HS-27A (cell line): ENCODE data around the gene TKFC.

Source experiments
- DNase-seq: peaks from one replicate; pipeline ENCODE4 v3.0.0-alpha.2; 2012; ENCODE audit warnings: low read depth, missing footprints

Gene TKFC

DNA sequence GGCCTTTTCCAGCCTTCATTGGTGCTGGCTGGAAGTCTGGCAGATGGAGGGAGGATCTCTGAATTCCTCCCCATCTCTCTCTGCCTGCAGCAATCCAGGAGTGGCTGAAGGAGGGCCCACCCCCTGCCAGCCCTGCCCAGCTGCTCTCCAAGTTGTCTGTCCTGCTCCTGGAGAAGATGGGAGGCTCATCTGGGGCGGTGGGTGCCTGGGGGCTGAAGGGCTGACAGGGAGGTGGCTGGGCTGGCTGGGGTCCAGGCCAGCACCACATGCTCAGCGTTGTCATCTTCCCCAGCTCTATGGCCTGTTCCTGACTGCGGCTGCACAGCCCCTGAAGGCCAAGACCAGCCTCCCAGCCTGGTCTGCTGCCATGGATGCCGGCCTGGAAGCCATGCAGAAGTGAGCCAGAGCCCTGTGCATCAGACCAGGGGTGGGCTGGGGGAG lies 12.2 kb downstream of the TKFC start:
- no peak for DNase-seq

DNA sequence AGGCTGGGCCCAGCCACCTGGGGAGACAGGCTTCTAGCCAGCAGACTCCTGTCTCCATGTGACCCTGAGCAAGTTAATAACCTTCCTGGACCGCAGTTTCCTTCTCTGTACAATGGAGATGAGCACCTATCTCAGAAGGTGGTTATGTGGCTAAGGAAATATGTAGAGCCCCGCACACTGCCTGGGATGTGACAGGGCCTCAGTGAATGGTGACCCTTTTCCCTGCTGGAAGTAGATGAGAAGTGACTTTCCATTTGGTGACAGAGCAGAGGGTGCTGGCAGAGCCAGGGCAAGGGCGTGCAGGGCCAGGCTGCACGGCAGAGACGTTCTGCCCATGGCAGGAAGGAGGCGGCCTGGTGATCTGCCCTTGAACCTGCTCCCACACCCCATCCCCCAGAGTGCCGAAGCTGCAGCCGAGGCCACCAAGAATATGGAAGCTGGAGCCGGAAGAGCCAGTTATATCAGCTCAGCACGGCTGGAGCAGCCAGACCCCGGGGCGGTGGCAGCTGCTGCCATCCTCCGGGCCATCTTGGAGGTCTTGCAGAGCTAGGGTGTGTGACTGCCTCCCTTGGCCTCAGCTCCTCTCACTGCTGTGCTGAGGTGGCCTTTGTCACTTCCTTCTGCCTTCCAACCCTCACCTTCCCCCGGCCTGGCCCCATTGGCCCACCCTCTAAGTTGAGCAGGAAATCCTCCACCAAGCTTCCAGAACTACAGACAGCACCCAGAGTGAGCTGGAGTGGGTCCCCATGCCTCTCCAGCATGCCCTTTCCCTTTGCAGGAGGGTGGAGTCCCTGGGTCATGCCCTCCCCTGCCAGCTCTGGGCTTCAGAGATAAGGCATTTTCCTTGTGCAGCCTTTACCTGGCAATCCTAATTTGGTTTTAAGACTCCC lies 13.2 kb downstream of the TKFC start:
- DNase-seq, result no peak

DNA sequence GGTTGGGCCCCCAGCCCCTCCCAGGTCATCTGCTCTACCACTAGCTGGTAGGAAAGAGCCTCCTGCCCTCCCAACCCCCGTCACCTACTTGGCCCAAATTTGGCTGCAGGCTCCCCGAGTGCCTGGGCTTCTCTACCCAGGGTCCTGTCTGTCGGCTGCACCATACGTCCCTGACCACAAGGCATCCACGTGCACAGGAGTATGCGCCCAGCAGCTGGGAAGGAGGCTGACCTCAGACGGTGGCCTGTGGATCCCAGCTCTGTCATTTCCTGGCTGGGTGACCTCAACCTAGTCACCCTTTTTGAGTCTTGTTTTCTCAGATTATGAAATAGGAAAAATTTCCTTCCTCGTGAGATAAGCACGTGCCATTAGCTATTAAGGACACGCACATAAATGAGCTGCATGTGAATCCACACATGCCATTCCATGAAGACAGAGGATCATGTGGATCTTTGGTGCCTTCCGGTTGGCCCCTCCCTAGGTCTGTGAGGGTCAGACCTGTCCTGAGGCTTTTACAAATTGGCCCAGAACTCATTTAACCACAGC lies 15.0 kb downstream of the TKFC start:
- no peak for DNase-seq

DNA sequence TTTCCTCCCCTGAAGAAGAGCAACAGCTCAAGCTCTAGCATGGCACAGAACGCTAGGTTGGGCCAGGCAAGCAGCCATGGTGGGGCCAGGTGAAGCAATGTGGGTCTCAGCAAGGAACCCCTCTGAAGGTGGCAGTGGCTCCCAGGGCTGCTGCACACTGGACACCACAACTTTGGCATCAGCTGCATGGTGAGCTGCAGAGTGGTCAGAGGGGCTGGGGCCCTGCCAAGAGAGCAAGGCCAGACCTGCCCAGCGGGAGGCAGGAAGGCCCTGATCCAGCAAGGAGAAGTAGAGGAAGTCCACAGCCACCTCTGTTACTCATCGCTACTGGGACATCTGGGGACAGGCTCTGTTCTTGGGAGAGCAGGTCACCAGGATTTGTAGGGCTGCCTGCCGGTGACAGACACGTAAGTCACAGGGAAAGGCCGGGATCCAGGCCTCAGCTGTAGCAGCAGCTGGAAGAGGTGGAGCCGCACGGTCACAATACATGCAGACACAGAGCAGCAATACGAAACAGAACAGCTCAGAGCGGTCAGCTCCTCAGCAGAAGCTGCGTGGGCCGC lies 16.2 kb downstream of the TKFC start:
- no peak for DNase-seq

DNA sequence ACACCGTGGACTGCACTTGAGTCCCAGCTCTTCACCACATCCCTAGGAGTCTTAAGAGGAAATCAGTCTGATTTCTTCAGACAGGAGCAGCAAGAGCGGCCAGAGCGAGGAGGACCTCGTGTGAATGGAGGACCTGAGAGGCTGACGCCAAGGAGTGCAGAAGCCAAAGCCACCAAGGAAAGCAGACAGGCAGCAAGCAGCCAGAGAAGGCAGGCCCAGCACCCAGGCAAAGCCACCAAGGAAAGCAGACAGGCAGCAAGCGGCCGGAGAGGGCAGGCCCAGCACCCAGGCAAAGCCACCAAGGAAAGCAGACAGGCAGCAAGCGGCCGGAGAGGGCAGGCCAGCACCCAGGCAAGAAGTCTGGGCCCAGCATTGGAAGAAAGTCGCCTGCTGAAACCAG lies 16.9 kb downstream of the TKFC start:
- DNase-seq, result no peak

DNA sequence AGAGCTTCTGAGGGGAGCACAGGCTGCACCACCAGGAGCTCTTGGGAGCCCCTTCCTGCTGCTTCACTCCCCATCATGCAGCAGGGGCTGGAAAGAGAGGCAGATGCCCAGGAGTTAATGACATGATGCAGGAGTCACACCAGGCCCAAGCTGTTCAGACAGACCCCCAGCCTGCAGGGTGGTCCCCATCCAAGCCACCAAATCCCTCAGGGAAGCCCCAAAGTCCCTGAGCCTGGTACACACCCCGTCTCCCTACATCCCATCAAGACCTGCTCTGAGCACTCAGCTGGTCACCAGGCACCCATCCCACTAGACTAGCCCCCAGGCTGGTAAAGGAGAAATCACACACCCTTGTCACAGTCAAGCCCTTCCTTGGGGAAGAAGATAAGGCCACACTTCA lies 17.3 kb downstream of the TKFC start:
- DNase-seq, result no peak

DNA sequence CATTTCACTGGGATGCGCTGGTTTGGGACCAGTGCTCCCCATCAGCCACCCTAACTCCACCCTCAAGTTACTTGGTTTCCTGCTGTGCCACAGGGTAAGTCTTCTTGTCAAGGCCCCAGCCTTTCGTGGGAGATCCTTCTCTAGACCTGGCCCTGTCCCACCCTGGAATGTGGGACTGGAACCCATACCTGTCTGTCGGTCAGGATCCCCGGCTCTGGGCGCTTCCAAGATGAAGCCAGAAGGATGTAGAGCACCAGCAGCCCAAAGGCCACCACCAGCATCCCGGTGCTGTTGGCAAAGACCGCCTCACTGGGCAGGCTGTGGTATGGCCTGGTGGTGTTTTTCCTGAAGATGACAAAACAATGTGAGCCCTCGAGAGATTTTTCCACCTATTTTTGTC lies 17.8 kb downstream of the TKFC start:
- DNase-seq, result no peak

DNA sequence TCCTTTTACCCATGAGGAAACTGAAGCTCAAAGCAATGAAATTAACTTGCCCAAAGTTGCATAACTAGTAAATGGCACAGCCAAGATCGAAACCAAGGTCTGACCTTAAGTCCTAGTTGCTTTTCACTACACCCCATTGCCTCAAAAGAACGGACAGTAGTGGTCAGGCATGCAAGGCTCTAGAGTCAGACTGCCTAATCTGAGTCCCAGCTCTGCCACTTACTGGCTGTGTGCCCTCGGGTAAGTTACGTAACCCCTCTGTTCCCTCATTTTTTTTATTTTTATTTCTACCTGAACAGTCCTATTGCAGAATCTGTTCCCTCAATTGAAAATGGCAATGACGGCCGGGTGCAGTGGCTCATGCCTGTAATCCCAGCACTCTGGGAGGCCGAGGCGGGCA lies 19.0 kb downstream of the TKFC start:
- no peak for DNase-seq

DNA sequence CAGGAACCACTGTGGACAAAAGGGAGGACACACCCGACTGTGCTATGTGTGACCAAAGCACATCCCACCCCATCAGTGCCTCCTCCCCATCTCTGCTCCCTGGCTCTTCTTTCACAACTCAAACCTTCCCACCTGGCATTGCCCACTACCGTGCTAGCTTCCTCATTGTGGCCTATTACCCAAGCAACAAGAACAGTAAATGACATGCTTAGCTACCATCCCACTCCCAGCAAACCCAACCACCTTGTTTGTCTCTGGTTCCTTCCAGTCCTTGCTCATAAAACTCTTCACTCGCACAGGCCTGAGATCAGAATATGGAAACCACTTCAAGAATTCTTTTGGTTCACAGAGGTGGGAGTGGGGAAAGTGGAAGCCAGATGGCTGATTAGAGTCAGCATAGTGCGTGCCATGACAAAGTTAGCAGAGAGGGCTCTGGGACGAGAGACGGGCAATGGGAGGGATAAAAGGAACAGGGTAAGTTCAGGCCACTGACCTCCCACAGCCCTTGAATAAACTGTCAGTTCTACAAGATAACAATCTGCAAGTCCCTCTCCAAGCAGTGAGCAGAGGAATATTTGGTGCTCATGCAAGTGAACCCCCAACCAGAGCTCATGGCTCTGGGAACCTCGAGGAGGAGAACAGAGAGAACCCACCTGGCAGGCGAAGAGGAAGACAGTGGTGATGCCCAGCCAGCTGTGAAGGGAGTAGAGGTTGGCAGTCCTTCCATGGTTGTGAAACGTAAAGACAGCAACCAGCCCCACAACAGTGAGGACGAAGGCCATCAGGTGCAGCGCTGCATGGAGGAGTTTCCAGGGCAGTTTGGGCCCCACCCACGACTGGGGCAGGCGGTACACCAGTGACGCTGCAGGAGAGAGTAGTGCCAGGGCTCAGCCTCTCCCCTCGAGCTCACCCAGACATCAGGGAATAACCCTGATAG lies 20.4 kb downstream of the TKFC start:
- no peak for DNase-seq

DNA sequence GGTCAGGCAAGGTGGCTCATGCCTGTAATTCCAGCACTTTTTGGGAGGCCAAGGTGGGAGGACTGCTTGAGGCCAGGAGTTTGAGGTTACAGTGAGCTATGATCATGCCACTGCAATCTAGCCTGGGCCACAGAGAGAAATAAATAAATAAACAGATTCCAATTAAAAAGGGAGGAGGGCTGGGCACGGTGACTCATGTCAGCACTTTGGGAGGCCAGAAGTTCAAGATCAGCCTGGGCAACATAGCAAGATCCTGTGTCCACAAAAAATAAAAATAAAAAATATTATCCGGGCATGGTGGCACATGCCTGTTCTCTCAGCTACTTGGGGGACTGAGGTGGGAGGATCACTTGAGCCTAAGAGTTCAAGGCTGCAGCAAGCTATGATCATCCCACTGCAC lies 21.2 kb downstream of the TKFC start:
- DNase-seq, result no peak

DNA sequence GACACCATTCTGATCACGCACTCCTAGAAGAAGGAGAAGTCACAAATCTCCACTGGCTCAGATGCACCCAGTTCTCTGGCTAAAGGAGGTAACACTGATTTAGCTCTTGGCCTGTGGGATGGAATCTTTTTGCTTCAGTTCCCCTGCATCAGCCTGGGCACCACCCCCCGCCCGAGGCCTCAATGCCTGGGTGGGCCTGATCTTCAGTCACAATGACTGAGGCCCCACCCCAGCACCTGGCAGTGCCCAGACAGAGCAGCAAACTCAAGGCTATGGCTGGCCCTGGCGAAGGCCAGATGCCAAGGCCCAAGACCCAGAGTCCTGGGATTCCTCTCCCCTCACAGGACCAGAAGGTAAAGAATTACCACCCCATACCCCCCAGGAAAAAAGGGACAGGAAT lies 23.7 kb downstream of the TKFC start:
- no peak for DNase-seq

DNA sequence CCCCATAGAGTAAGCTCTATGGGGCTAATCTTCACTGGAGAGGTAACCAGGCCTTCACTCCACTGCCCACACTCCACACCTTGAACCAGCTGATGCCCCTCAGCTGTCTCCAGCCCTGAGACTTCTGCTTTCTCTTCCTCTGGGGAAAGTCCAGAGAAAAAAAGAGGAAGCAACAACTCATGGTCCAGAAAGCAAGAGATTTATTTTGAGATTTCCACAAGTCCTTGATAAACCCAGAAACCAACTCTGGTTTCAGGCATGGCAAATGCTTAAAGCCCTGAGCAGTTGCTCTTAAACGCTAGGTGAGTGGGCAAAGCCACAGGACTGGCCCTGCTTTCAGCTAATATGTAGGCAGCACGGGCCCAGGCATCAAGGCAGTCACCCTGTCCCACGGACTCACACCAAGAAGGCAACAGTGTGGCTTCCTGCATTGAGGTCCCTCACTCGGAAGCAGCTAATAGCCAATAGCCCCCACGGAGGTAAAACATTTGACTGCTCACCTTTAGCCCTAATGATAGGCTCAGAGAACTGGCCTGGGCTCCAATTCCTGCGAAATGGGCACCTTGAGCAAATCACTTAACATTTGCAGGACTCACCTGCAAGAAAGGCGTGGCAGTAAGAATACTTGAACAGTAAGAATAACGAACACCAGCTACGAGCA lies 24.3 kb downstream of the TKFC start:
- no peak for DNase-seq

DNA sequence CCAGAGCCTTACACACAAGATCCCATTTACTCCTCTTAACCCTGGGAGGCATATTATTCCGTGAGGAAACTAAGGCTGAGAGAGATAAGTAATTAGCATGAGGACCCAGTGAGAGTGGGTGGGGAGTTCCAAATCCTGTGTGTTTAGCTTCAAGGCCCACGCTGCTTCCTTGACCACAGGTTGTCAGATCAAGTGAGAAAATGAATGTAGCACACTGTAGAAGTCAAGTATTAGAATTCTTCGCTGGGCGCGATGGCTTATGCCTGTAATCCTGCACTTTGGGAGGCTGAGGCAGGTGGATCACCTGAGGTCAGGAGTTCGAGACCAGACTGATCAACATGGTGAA lies 24.8 kb downstream of the TKFC start:
- DNase-seq, result no peak

DNA sequence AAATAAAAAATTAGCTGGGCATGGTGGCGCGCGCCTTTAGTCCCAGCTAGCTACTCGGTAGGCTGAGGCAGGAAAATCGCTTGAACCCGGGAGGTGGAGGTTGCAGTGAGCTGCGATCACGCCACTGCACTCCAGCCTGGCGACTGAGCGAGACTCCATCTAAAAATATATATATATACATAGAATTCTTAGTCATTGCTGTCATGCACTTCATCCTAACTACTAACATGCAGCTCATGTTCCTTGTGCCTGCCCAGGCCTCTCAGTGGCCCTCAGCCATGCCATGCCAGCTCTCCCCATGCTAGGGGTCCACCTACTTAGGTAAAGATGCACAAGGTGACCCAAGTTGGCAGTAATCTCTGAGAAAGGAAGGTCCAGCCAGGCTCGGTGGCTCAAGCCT lies 25.5 kb downstream of the TKFC start:
- DNase-seq, result no peak

DNA sequence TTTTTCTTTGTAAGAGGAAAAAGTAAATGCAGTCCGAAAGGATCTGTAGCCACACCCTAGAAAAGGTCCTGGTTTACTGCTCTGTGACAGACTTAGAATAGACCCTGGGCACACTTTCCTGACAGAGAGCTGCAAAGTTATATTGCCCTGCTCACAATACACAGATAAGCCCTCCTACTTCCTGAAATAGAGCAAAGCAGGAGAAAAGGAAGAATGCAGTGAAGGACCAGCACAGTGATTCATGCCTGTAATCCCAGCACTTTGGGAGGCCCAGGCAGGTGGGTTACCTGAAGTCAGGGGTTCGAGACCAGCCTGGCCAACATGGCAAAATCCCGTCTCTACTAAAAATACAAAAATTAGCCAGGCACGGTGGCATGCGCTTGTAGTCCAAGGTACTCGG lies 26.5 kb downstream of the TKFC start:
- DNase-seq, result no peak

DNA sequence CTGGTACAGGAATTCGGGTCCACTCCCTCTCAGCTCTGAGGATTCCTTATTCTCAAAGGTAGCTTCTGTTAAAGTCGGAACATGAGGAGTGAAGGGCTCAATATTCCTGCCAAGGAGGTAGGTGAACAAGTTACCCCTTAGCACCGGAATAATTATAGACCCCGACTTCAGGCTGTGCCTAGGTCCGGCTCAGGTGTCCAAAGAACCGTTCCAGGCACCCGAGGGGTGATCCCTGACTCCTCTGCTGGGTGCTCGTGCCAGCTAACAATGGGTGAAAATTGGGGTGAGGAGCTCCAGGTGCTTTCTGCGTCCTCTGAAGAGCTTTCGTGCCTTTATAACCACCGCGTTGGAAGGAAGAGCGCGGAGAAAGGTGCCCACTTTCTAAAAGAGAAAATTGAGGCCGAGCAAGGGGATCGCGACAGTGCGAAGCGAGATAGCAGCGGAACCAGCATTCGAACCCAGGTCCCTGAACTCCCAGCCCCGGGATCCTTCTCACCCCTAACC lies 28.3 kb downstream of the TKFC start:
- no peak for DNase-seq

DNA sequence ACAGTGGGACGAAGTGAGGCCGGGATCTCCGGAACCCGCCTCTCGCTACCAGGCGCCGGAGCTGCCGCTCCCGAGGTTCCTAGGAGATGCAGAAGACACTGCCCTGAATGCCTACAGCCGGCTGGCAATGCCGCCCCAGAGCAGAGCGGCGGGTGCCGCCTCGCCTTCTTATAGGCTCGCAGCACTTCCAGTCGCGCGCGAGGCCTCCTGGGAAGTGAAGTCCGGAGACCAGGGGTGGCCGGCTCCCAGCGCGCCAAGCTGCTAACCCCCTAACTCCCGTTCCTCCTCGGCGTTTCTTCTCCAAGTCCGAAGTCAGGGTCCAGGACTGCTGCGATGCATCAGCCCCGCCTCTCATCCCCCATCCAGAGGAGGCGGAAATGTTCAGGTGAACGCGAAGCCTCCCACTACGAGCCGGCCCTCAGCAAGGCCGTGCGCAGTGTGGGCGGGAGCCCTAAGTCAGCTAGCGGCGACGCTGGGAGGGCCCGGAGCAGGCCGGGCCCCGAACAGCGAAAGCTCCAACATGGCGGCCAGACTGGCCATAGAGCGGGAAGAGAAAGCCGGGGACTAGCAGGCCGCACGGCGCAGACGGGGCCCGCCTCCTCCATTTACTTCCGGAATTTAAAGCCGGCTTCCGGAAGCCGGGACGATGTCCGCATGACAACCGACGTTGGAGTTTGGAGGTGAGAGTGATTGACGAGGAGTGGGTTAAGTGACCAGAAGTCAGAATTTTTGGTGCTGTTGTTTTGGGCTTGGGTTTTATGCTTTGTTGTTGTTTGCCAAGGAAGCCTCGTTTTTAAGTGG lies 28.9 kb downstream of the TKFC start, which contains the start of the genes CYB561A3 and TMEM138:
TSS of gene CYB561A3 (minus strand) at position 142 of the 801 bp plus-strand sequence. CDS start 5,169 bp downstream, outside the sequence.
TSS of gene TMEM138 (plus strand) at position 634 of the 801 bp plus-strand sequence. CDS start 2,017 bp downstream, outside the sequence.
- DNase-seq, result peak; percentile 88

DNA sequence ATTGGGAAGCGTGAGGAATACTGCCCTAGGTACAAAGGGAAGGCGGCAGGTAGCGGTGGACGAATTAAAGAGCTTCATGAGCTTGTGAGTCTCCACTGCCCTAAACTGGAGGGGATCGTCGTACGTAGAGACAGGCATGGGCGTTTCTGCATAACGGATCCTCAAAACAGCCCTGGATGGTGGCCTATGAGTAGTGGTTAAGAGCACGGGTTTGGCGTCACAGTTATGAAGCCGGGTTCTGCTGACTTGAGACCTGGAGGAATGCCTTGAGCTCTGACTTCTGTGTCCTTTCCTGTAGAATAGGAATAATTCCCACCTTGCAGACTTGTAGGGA lies 29.5 kb downstream of the TKFC start:
- no peak for DNase-seq

DNA sequence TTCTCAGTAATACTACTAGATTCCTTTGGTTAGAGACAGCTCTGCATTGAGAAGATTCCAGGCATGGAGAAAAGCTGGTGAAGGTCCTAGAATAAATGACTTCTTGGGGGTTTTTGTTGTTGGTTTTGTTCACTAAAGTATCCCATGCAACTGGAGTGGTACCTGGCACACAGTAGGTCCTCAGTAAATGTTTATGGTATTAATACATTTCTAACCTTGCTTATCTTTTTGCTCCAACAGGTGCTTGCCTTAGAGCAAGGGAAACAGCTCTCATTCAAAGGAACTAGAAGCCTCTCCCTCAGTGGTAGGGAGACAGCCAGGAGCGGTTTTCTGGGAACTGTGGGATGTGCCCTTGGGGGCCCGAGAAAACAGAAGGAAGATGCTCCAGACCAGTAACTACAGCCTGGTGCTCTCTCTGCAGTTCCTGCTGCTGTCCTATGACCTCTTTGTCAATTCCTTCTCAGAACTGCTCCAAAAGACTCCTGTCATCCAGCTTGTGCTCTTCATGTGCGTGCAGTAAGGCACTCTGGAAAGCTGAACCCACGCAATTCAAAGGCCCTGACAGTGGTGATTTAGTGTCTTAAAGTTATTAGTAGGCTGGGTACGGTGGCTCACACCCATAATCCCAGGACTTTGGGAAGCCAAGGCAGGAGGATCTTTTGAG lies 31.1 kb downstream of the TKFC start:
- no peak for DNase-seq

DNA sequence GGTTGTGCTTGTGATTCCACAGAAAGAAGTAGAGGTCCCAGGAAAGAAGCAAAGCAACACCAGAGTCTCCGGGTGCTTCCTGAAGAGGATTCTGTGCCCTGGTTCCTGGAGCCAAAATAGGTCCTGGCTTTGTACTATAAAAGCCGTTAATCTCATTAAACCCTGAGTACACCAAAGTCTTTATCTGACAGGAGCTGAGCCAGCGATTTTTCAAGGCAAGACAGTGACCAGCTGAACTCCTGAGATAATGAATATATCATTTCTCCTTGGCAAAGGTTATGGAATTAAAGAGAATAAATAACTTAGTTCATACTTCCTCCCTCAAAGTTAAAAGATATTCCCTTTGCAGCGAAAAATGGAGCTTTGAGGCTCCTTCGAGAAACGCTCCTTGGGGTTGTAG lies 34.4 kb downstream of the TKFC start:
- no peak for DNase-seq
